ENCODE measurements around the gene UPP1. TPM values are rescaled to one million over a fixed set of nuclear protein-coding genes. Genes with fewer than 3 reads are reported as not detected.

Gene UPP1
- 10 to 100 TPM in 1 of 2 donors, 1 to 10 TPM in 1; 6.1 to 96.5 TPM for total RNA-seq
- polyA plus RNA-seq: 100 to 1,000 TPM in 1 of 2 donors, 10 to 100 TPM in 1; 69.2 to 282 TPM
- long read RNA-seq, donor 1, transcript UPP1-212 (3 exons, 2,782 nt): major isoform, 9 of 10 reads
- long read RNA-seq, donor 1, partial matches to known transcripts: 0 of 10 reads
- long read RNA-seq, donor 1, other reads (novel, unspliced or antisense): 0 of 10 reads
- long read RNA-seq, donor 2, partial matches to known transcripts: 0 of 5 reads
- long read RNA-seq, donor 2, other reads (novel, unspliced or antisense): 0 of 5 reads
- long read RNA-seq, donor 3, partial matches to known transcripts: 0 of 2 reads
- long read RNA-seq, donor 3, other reads (novel, unspliced or antisense): 0 of 2 reads
- long read RNA-seq, donor 4, partial matches to known transcripts: 0 of 3 reads
- long read RNA-seq, donor 4, other reads (novel, unspliced or antisense): 0 of 3 reads
- long read RNA-seq, donor 5, transcript UPP1-203 (9 exons, 1,375 nt): major isoform, 5 of 13 reads
- long read RNA-seq, donor 5, transcript UPP1-212 (3 exons, 2,782 nt): major isoform, 5 of 13 reads
- long read RNA-seq, donor 5, partial matches to known transcripts: 0 of 13 reads
- long read RNA-seq, donor 5, other reads (novel, unspliced or antisense): 0 of 13 reads

- WGBS, 2 donors: 2% methylated on average over 94 to 96 of the region's 96 CpGs
- Histone ChIP-seq H3K27me3 (ENCODE audit: control insufficient read depth in 3 of 3, insufficient read depth in 3 of 3, low read length in 2 of 3) (peaks cover 0 to 11% (median 7%) of the 10 kb centered on the region in 3 donors), H3K4me1 (ENCODE audit: control insufficient read depth in 5 of 5, insufficient read depth in 5 of 5, low read length in 5 of 5) (peaks cover 0 to 10% (median 0%) of the 10 kb centered on the region in 5 donors), H3K4me3 (peak within 1 kb of the TSS; percentile 94), H3K36me3 (ENCODE audit: control insufficient read depth in 4 of 4, insufficient read depth in 4 of 4, low read length in 4 of 4) (peaks cover 0 to 7% (median 1%) of the 10 kb centered on the region in 4 donors), H3K27ac (ENCODE audit: low read depth in 1 of 2, low read length in 1 of 2) (peak within 1 kb of the TSS; percentile 93 to 98), H3K9me3 (ENCODE audit: control insufficient read depth in 4 of 4, insufficient read depth in 3 of 4, low read length in 3 of 4) (no peaks in the 10 kb centered on the region), H3K9ac (ENCODE audit: insufficient read depth in 1 of 2, low read length in 2 of 2) (peak within 1 kb of the TSS; percentile 42 to 56)
- ATAC-seq (ENCODE audit: insufficient read depth, low FRiP score) (peak; percentile 89), DNase-seq (peak; percentile 54 to 76 (median 62))
- TF ChIP-seq CTCF (IDR thresholded peaks at IDR 0.05; ENCODE audit: control extremely low read depth, extremely low read depth): no peak
Measured at GRCh38 chr7:48089046-48090003, at the start of gene UPP1. TSS of gene UPP1 (plus strand) at chr7:48089265. CDS start at chr7:48094784, 5,519 bp downstream.

- 93 to 95% methylated on average over 18 of the region's 18 CpGs for WGBS, 2 donors
- no peak overlapping the region for H3K27ac ChIP-seq (ENCODE audit: low read depth in 1 of 2, low read length in 1 of 2)
- peaks cover 0 to 21% (median 3%) of the 10 kb centered on the region in 3 donors for H3K27me3 ChIP-seq (ENCODE audit: control insufficient read depth in 3 of 3, insufficient read depth in 3 of 3, low read length in 2 of 3)
- H3K36me3 ChIP-seq (ENCODE audit: control insufficient read depth in 4 of 4, insufficient read depth in 4 of 4, low read length in 4 of 4): no peaks in the 10 kb centered on the region
- DNase-seq (no peak), ATAC-seq (ENCODE audit: insufficient read depth, low FRiP score) (no peak)
- no peaks in the 10 kb centered on the region for H3K9me3 ChIP-seq (ENCODE audit: control insufficient read depth in 4 of 4, insufficient read depth in 3 of 4, low read length in 3 of 4)
- peaks cover 0 to 2% (median under 1%) of the 10 kb centered on the region in 5 donors for H3K4me1 ChIP-seq (ENCODE audit: control insufficient read depth in 5 of 5, insufficient read depth in 5 of 5, low read length in 5 of 5)
- H3K4me3 ChIP-seq: no peak overlapping the region
- TF ChIP-seq CTCF (IDR thresholded peaks at IDR 0.05; ENCODE audit: control extremely low read depth, extremely low read depth): no peak
- no peak overlapping the region for H3K9ac ChIP-seq (ENCODE audit: insufficient read depth in 1 of 2, low read length in 2 of 2)
Measured at GRCh38 chr7:48040944-48041652, 48.0 kb upstream of the UPP1 start.

GRCh38 chr7:48041653-48041970, 47.5 kb upstream of the UPP1 start:
- DNase-seq (no peak), ATAC-seq (ENCODE audit: insufficient read depth, low FRiP score) (no peak)
- no peak for TF ChIP-seq CTCF (IDR thresholded peaks at IDR 0.05; ENCODE audit: control extremely low read depth, extremely low read depth)
- Histone ChIP-seq H3K9ac (ENCODE audit: insufficient read depth in 1 of 2, low read length in 2 of 2) (no peak overlapping the region), H3K36me3 (ENCODE audit: control insufficient read depth in 4 of 4, insufficient read depth in 4 of 4, low read length in 4 of 4) (no peaks in the 10 kb centered on the region), H3K4me1 (ENCODE audit: control insufficient read depth in 5 of 5, insufficient read depth in 5 of 5, low read length in 5 of 5) (no peaks in the 10 kb centered on the region), H3K4me3 (no peak overlapping the region), H3K27me3 (ENCODE audit: control insufficient read depth in 3 of 3, insufficient read depth in 3 of 3, low read length in 2 of 3) (peaks cover 0 to 16% (median 0%) of the 10 kb centered on the region in 3 donors), H3K9me3 (ENCODE audit: control insufficient read depth in 4 of 4, insufficient read depth in 3 of 4, low read length in 3 of 4) (no peaks in the 10 kb centered on the region), H3K27ac (ENCODE audit: low read depth in 1 of 2, low read length in 1 of 2) (no peak overlapping the region)
- WGBS, 2 donors: 58 to 78% methylated on average over 3 of the region's 3 CpGs
